Stimulated activated CD8-positive, alpha-beta memory T cell treated with anti-CD3 and anti-CD28 coated beads, Interleukin-4, amount 100 ng/mL, for 48 hours (primary cell): ENCODE data around the gene DEDD2.

Experiments used
- DNase-seq: peaks from one replicate; pipeline ENCODE4 v3.0.0-alpha.2; 2020

Gene DEDD2

DNA sequence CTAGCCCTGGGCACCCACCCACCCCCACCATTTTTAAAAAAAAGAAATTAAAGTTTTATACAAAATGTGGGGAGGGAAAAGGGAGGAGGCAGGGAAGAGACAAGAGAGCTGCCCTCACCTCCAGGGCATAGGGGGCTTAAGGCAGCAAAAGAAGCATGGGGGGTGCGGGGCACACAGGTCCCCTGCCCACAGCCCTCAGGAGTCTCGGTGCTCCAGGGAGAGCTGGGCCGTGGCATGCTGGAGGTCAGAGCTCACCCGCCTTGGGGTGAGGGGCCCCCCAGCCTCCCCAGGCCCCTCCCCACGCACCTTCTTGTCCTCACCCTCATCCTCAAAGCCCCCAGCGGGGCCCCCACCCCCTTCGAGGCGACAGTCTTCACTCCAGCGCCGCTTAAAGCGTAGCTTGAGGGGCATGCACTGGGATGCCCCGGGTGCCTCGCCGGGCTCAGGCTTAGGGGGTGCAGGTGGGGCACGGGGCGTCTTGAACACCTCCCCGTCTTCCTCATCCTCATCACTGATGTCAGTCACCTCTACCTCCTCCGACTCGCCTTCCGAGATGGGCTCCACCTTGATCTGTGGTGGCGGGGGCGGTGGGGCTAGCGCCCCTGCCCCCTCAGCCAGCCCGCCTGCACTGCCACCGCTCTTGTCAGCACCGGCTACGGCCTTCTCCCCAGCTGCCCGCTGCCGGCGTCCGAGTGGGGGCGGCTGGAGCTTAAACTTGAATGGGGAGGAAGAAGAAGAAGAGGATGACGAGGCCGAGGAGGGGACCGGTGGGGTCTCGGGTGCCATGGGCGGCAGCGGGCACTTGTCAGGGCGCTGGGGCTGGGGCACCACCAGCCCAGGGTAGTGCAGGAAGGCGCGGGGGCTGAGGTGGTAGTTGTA, 31.0 kb upstream of the DEDD2 start:
- no peak for DNase-seq

- DNase-seq = no peak
Measured at GRCh38 chr19:42247640-42248199, 30.2 kb upstream of the DEDD2 start.

DNA sequence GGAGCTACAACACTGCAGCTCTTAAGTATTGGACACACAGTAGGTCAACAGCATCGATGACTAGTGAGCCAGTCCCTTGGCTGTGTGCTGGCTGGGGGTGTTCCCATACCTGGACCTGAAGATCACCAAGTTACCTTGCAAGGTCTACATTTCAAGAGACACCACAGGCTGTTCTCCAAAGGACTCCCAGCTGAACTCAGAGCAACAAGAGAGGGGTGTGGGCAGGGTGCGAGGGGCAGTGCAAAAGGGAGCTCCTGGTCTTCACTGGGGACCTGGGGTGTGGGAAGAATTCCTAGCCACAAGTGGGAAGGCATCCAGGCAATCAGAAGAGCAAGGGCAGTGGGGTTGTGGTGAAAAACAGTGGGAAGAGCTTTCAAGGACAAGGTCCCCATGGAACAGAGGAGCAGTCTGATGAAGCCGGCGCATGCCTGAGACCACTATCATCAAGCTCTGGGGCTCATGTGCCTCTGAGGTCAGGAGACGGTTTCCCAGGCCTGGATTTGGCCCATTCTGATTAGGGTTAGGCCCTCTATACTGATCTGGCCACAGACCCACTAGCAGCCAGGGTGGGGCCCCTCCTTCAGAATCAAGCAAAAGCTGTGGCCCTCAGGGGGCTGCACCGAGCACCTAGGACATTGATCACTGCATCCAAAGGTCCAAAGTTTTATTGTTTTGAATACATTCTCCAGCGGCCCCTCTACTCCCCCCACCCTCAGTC, 29.6 kb upstream of the DEDD2 start:
- DNase-seq = no peak

DNA sequence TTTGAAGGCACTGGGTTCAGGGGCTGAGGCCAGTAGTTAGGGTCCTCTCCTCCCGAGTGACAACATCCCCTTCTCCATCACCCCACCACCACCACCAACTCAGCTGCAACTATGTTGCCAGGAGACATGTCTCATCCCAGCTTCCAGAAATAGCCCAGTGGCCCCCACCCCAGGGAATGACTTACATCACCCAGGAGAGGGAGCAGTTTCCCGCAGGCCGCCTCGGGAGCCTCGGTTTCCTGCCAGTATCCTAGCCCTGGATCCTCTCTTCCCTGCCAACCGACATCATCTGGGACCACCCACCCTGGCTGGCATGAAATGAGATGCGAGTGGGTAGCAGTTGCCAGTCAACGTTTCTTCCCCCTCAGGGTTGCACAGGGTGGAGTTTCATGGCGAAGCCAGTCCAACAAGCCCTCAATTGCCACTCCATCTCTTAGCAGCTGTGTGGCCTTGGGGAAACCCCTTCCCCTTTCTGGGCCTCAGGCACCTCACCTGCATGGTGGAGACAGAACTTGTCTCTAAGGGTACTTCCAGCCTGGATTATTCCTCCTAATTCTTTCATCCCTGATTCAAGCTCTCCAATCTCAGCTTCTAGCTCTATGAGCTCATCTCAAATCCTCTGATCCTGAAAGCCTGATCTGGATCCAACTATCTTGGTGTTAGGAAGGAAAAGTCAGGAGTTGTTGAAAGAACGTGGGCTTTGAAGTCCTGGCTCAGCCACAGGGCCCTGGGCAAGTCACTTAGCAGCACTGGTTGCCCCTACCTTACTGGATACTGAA, 28.9 kb upstream of the DEDD2 start:
- DNase-seq = no peak

DNA sequence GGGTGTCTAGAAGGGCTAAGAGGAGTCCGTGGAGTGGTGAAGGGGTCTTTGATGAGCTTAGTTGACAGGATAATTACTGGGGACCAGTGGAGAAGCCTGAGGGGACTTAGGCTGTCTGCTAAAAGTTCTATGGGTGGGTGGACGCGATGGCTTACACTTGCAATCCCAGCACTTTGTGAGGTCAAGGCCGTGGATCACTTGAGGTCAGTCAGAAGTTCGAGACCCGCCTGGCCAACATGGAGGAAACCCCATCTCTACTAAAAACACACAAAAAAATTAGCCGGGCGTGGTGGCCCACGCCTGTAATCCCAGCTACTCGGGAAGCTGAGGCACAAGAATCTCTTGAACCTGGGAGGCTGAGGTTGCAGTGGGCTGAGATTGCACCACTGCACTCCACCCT, 27.8 kb upstream of the DEDD2 start:
- peak; percentile 31 for DNase-seq

GRCh38 chr19:42244347-42245220, 27.1 kb upstream of the DEDD2 start:
- peak; percentile 92 for DNase-seq

- peak; percentile 95 for DNase-seq
Measured at GRCh38 chr19:42242512-42243409, 25.3 kb upstream of the DEDD2 start, which contains the start of gene GSK3A. GSK3A (minus strand) TSS chr19:42242602; CDS start chr19:42242465, 137 bp downstream.

DNA sequence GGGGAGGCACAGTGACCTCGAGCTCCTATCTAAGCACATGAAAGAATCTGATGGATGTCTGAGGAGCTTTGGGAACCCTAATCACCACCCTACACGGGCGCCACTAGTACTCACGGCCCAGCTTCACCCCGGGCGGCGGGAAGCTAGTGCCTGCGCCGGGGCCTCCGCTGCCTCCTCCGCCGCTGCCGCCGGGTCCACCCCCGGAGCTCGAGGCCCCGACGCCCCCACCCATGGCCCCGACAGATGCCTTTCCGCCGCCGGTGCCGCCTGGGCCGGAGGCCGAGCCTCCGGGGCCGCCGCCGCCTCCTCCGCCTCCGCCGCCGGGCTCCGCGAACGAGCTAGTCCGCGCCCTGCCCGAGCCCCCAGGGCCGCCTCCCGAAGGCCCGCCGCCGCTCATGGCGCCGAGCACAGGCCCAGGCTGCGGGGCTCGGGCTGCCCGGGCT, 24.6 kb upstream of the DEDD2 start:
- DNase-seq = no peak

DNA sequence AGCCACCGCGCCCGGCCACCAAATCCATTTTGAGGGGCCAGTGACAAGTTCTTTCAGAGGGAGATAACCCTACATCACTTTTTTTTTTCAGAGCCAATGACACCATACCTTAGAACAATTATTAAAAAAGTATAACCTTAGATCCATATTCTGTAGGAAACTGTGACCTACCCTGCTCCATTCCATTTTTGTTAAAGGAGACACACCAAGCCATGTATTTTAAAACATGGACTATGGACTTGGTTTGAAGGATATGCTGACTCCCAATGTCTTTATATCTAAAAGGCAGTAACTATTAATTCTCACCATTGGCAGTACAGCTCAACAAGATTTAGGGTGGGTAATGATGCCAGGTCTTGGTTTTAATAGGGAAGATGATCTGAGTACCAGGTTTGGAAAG, 23.8 kb upstream of the DEDD2 start:
- DNase-seq = no peak

DNA sequence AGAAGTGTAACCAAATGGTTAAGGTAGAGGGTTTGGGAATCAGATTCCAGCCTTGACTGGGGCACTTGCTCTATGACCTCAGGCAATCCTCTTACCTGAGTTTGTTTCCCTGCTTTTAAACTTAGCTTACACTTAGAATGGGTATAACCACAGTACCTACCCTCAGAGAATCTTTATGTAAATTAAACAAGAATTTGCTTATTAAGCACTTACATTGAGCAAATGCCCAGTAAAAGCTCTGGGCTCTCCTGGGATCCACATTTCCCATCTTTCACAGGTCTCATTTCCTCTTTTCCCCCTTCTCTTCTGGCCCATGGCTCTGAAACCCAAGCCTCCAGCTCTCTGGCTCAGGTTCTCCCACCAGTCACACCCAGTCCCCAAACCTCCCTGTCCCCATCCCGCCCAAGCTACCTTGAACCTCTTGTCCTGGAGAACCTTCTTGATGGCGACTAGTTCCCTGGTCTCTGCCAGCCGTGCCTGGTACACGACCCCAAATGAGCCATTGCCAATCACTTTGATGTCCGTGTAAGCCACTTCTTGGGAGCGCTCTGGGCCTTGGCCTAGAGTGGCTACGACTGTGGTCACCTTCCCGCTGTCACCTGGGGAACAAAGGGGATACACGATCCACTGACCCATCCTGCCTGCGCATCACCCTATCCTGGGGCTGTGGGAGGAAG, 22.2 kb upstream of the DEDD2 start:
- DNase-seq = no peak

GRCh38 chr19:42235181-42235580, 17.7 kb upstream of the DEDD2 start:
- DNase-seq = no peak

- DNase-seq = no peak
Measured at GRCh38 chr19:42234364-42234763, 16.9 kb upstream of the DEDD2 start.

- no peak for DNase-seq
Measured at GRCh38 chr19:42233678-42234292, 16.3 kb upstream of the DEDD2 start.

- DNase-seq = no peak
Measured at GRCh38 chr19:42233106-42233505, 15.6 kb upstream of the DEDD2 start.

GRCh38 chr19:42232435-42232834, 15.0 kb upstream of the DEDD2 start:
- DNase-seq = no peak

- DNase-seq = no peak
Measured at GRCh38 chr19:42230571-42230970, 13.1 kb upstream of the DEDD2 start.

DNA sequence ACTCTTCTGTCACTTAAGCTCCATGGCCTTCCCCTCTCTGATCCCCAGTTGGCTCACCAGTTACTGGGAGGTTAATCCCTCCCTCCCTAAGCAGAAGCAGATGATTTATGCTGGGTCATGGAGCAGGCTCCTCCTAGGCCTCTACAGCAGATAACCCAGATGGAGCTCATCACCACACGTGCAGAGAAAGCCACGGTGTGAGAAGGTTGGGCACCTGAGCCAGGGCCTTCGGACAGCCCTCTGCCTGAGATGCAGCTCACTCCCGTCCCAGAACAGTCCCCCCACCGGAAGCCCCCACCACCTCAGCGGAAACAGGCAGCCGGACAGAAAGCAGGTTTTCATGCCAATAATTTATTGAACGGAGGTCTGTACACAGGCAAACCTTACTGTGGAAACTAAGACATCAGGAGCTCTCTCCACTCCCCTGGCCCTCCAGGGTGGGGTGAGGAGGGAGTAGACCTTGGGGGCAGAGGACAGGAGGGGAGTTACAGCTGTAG, 12.4 kb upstream of the DEDD2 start:
- DNase-seq = no peak

DNA sequence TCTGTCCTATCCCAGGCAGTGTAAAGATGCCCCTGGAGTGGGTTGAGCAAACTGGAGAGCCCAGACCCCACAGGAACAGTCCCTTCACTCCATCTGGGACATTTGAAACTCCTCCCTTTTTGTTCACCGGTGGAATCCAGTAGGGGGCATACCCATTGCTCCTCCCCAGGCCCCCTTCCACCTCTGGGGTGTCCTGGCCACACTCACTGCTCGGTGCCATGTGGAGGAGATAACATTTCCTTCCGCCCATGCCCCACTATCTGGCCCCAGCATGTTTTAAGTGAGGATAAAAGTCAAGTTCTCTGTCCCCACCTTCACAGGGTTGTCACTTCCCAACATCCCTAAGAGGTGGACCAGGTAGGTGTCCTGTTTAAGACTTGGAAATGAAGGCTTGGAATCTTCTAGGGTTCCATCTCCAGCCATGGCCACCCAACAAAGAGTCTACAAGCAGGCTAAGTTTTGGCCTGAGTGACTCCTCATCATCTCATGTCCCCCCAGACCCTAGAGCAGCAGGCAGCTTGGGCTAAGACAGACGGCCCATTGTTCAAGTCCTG, 11.9 kb upstream of the DEDD2 start:
- DNase-seq = no peak

- DNase-seq = no peak
Measured at GRCh38 chr19:42228641-42229040, 11.2 kb upstream of the DEDD2 start.
